ENCODE data around the gene ZNF316. TPM values are rescaled to one million over a fixed set of nuclear protein-coding genes. Genes with fewer than 3 reads are reported as not detected.

ZNF316 gene
- total and polyA plus RNA-seq, 2 experiments from 2014 or later = 1.1 to 14.3 TPM

DNA sequence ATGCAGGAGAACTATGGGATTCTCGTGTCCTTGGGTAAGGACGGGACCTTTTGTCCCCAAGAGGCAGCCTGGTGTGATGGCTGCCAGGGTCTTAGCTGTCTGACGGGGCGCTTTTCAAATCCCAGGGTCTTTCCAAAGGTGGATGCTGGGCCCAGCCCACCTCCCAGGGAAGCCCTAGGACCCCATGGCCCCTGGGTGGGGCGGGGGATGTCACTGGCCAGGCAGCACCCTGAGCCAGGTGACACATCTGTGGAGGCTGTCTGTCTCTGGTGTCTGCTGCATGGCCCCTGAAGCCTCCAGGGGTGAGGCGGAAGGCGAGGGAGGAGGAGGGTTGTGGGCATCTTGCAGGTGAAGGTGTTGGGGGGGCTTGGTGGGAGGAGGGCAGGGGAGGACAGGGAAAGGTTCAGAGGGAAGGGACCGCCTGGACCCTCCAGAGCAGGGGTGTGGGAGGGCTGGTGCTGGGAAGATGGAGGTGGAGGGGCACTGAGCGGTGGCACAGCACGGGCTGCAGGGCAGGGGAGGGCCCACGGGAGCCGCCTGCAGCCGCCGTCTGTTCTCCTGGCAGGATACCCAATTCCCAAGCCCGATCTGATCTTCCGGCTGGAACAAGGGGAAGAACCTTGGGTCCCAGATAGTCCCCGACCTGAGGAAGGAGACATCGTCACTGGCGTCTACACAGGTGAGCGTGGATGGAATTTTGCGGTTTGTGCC is 7.0 kb downstream of the ZNF316 start:
- in situ Hi-C loops (cut with MboI) = loop anchor here (5.0 kb wide), 1 partner anchor 52 kb away; the partner anchor contains the start of gene INTS15
- Histone ChIP-seq H3K4me3 (no peak overlapping the region), H3K4me2 (ENCODE audit: unreplicated experiment) (no peak overlapping the region), H3K79me2 (ENCODE audit: insufficient read depth) (peaks cover 21% of the 10 kb centered on the region), H3K9ac (no peak overlapping the region), H3F3A (ENCODE audit: insufficient read depth) (no peaks in the 10 kb centered on the region), H4K20me1 (ENCODE audit: insufficient read depth) (no peaks in the 10 kb centered on the region), H2AFZ (no peak overlapping the region), H3K27ac (no peak overlapping the region), H3K9me3 (ENCODE audit: low read depth) (no peaks in the 10 kb centered on the region), H3K27me3 (replicated peaks; ENCODE audit: insufficient read depth) (no peaks in the 10 kb centered on the region), H3K36me3 (ENCODE audit: low read depth) (no peaks in the 10 kb centered on the region; the same call in 1 of the 2 replicates), H3K9me2 (ENCODE audit: insufficient read depth) (no peaks in the 10 kb centered on the region), H3K4me1 (ENCODE audit: insufficient read depth) (no peaks in the 10 kb centered on the region)
- no peak for DNase-seq
- 94 to 95% methylated on average over 19 to 21 of the region's 21 CpGs for WGBS, 2 experiments (ENCODE audit: low coverage in 1 of 2, low lambda C conversion rate in 2 of 2, missing lambda C conversion rate in 2 of 2)
- TF ChIP-seq EZH2 (IDR thresholded peaks at IDR 0.05; ENCODE audit: insufficient read depth, poor library complexity, severe bottlenecking) (no peak), EZH2phosphoT487 (IDR thresholded peaks at IDR 0.05; ENCODE audit: insufficient read depth, low read depth) (no peak)

DNA sequence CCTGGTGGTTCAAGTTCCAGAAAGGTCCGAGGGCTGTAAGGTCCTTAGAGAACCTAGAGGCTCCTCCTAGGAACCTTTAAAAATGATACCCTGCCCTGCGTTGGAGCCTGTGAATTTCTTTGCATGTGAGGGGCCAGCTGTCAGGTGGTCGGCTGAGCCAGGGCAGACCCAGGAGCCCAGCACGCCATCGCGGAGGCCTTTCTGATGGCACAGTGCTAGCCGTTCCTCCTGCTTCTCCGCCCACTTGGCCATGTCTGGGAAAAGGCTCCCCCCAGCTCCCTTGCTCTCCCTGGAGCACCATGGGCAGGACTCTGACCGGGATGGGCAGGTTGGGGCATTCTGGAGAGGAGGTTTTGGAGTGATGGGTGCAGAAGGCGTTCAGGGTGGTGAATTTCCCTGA is 7.6 kb downstream of the ZNF316 start:
- H3K79me2 ChIP-seq (ENCODE audit: insufficient read depth) = peaks cover 14% of the 10 kb centered on the region
- H3K9me3 ChIP-seq (ENCODE audit: low read depth) = no peaks in the 10 kb centered on the region
- in situ Hi-C loops (cut with MboI) = loop anchor here (5.0 kb wide), 1 partner anchor 52 kb away; the partner anchor contains the start of gene INTS15
- H2AFZ ChIP-seq = no peak overlapping the region
- H3K27ac ChIP-seq = no peak overlapping the region
- no peaks in the 10 kb centered on the region; the same call in 1 of the 2 replicates for H3K36me3 ChIP-seq (ENCODE audit: low read depth)
- TF ChIP-seq EZH2 (IDR thresholded peaks at IDR 0.05; ENCODE audit: insufficient read depth, poor library complexity, severe bottlenecking) = no peak
- TF ChIP-seq EZH2phosphoT487 (IDR thresholded peaks at IDR 0.05; ENCODE audit: insufficient read depth, low read depth) = no peak
- no peak overlapping the region for H3K4me2 ChIP-seq (ENCODE audit: unreplicated experiment)
- H3K4me3 ChIP-seq = no peak overlapping the region
- H4K20me1 ChIP-seq (ENCODE audit: insufficient read depth) = no peaks in the 10 kb centered on the region
- H3K9ac ChIP-seq = no peak overlapping the region
- DNase-seq = no peak
- no peaks in the 10 kb centered on the region for H3K27me3 ChIP-seq (replicated peaks; ENCODE audit: insufficient read depth)
- no peaks in the 10 kb centered on the region for H3F3A ChIP-seq (ENCODE audit: insufficient read depth)
- H3K9me2 ChIP-seq (ENCODE audit: insufficient read depth) = no peaks in the 10 kb centered on the region
- H3K4me1 ChIP-seq (ENCODE audit: insufficient read depth) = no peaks in the 10 kb centered on the region
- WGBS, 2 experiments (ENCODE audit: low coverage in 1 of 2, low lambda C conversion rate in 2 of 2, missing lambda C conversion rate in 2 of 2) = 94 to 95% methylated on average over 10 of the region's 10 CpGs

DNA sequence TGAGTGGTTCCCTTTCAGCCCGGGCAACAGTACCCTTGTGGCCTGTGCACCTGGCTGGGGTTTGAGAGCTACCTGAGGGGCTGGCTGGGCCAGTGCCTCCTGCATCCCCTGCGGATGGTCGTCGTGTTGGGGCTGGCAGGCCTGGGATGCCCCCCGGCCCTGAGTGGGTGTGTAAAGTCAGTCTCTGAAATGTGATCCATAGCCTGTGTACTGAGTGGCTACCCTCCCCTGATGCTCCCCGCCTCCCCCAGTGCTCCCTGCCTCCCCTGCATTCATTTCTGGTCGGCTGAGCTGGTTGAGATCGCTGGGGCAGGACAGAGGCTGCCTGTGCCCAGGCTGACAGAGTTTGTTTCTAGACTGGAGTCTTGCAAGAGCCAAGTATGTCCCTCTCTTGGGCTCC is 9.3 kb downstream of the ZNF316 start:
- no peaks in the 10 kb centered on the region for H3K27me3 ChIP-seq (replicated peaks; ENCODE audit: insufficient read depth)
- H3K4me1 ChIP-seq (ENCODE audit: insufficient read depth) = no peaks in the 10 kb centered on the region
- H3K4me2 ChIP-seq (ENCODE audit: unreplicated experiment) = no peak overlapping the region
- H2AFZ ChIP-seq = no peak overlapping the region
- in situ Hi-C loops (cut with MboI) = no loop called here
- no peaks in the 10 kb centered on the region; the same call in 1 of the 2 replicates for H3K36me3 ChIP-seq (ENCODE audit: low read depth)
- TF ChIP-seq EZH2 (IDR thresholded peaks at IDR 0.05; ENCODE audit: insufficient read depth, poor library complexity, severe bottlenecking) (no peak), EZH2phosphoT487 (IDR thresholded peaks at IDR 0.05; ENCODE audit: insufficient read depth, low read depth) (no peak)
- no peak for DNase-seq
- no peaks in the 10 kb centered on the region for H3K9me3 ChIP-seq (ENCODE audit: low read depth)
- H3K9ac ChIP-seq = no peak overlapping the region
- H3K9me2 ChIP-seq (ENCODE audit: insufficient read depth) = no peaks in the 10 kb centered on the region
- H3K27ac ChIP-seq = no peak overlapping the region
- no peaks in the 10 kb centered on the region for H4K20me1 ChIP-seq (ENCODE audit: insufficient read depth)
- WGBS, 2 experiments (ENCODE audit: low coverage in 1 of 2, low lambda C conversion rate in 2 of 2, missing lambda C conversion rate in 2 of 2) = 92 to 94% methylated on average over 4 to 8 of the region's 8 CpGs
- no peak overlapping the region for H3K4me3 ChIP-seq
- H3K79me2 ChIP-seq (ENCODE audit: insufficient read depth) = no peaks in the 10 kb centered on the region
- no peaks in the 10 kb centered on the region for H3F3A ChIP-seq (ENCODE audit: insufficient read depth)

DNA sequence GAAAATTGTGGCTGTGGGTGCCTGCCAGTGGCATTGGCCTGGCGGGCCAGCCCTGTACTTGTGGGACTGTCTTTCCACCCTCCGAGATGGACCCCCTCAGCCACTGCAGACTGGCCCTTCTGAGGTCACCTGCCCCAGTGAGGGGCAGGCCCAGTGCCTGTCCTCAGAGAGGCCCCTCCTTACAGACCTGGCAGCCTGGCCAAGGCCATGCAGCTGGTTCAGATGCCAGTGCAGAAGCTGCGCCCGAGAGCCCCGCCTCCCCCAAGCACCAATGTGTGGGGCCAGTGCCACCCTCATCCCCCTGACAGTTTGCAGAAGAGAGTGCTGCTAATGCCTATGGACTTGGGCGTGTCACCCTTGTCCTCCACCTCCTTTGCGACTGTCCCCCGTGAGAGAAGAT is 10.0 kb downstream of the ZNF316 start:
- no peaks in the 10 kb centered on the region; the same call in 1 of the 2 replicates for H3K36me3 ChIP-seq (ENCODE audit: low read depth)
- no peaks in the 10 kb centered on the region for H4K20me1 ChIP-seq (ENCODE audit: insufficient read depth)
- no peaks in the 10 kb centered on the region for H3K79me2 ChIP-seq (ENCODE audit: insufficient read depth)
- no peak overlapping the region for H3K9ac ChIP-seq
- no peak overlapping the region for H3K4me2 ChIP-seq (ENCODE audit: unreplicated experiment)
- no peak overlapping the region for H3K27ac ChIP-seq
- no peak overlapping the region for H2AFZ ChIP-seq
- no peak for DNase-seq
- H3K27me3 ChIP-seq (replicated peaks; ENCODE audit: insufficient read depth) = no peaks in the 10 kb centered on the region
- TF ChIP-seq EZH2 (IDR thresholded peaks at IDR 0.05; ENCODE audit: insufficient read depth, poor library complexity, severe bottlenecking) (no peak), EZH2phosphoT487 (IDR thresholded peaks at IDR 0.05; ENCODE audit: insufficient read depth, low read depth) (no peak)
- no peaks in the 10 kb centered on the region for H3K4me1 ChIP-seq (ENCODE audit: insufficient read depth)
- WGBS, 2 experiments (ENCODE audit: low coverage in 1 of 2, low lambda C conversion rate in 2 of 2, missing lambda C conversion rate in 2 of 2) = 76 to 82% methylated on average over 8 of the region's 8 CpGs
- H3K9me2 ChIP-seq (ENCODE audit: insufficient read depth) = no peaks in the 10 kb centered on the region
- H3K9me3 ChIP-seq (ENCODE audit: low read depth) = no peaks in the 10 kb centered on the region
- in situ Hi-C loops (cut with MboI) = no loop called here
- H3F3A ChIP-seq (ENCODE audit: insufficient read depth) = no peaks in the 10 kb centered on the region
- no peak overlapping the region for H3K4me3 ChIP-seq
